ENCODE measurements around the gene RNF44.

GRCh38 chr5:176557846-176558245, 20.6 kb upstream of the RNF44 start:
- TF ChIP-seq, protein P1, sequence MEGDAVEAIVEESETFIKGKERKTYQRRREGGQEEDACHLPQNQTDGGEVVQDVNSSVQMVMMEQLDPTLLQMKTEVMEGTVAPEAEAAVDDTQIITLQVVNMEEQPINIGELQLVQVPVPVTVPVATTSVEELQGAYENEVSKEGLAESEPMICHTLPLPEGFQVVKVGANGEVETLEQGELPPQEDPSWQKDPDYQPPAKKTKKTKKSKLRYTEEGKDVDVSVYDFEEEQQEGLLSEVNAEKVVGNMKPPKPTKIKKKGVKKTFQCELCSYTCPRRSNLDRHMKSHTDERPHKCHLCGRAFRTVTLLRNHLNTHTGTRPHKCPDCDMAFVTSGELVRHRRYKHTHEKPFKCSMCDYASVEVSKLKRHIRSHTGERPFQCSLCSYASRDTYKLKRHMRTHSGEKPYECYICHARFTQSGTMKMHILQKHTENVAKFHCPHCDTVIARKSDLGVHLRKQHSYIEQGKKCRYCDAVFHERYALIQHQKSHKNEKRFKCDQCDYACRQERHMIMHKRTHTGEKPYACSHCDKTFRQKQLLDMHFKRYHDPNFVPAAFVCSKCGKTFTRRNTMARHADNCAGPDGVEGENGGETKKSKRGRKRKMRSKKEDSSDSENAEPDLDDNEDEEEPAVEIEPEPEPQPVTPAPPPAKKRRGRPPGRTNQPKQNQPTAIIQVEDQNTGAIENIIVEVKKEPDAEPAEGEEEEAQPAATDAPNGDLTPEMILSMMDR (IDR thresholded peaks at IDR 0.05), result no peak
- no peak for TF ChIP-seq POLR2AphosphoS5 (IDR thresholded peaks at IDR 0.05)
- TF ChIP-seq POLR2A (IDR thresholded peaks at IDR 0.05), result no peak
